ENCODE results near the gene LRRC18. TPM values are rescaled to one million over a fixed set of nuclear protein-coding genes. Genes with fewer than 3 reads are reported as not detected.

The LRRC18 gene
- total RNA-seq, 4 donors from 2014 or later: not detected

DNA sequence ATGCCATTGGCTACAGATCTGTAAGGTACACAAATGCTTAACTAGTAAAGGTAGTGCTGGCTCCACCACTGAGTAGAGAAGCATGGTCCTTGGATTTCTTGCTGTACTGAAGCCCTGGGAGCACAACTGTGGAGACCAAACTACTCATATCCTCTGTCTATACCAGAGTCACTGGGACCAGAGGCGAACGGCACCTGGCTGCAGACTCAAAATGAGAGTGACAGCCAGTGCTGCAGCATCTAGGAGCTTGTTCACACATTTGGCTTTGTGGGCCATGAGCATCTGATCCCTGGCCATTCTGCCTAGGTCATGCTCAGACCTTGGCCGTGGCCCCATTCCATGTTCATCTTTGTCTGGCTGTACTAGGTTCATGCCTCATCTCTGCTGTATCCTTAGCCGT is 31.9 kb downstream of the LRRC18 start:
- Histone ChIP-seq H3K4me1 (no peaks in the 10 kb centered on the region), H3K36me3 (no peaks in the 10 kb centered on the region), H3K4me3 (no peak overlapping the region), H3K27me3 (peaks cover 3% of the 10 kb centered on the region), H3K27ac (no peak overlapping the region), H3K9me3 (no peaks in the 10 kb centered on the region)
- ATAC-seq: no peak
- TF ChIP-seq EP300 (IDR thresholded peaks at IDR 0.05) (no peak), POLR2A (IDR thresholded peaks at IDR 0.05) (no peak), POLR2AphosphoS5 (IDR thresholded peaks at IDR 0.05) (no peak)
- TF ChIP-seq, protein P1, sequence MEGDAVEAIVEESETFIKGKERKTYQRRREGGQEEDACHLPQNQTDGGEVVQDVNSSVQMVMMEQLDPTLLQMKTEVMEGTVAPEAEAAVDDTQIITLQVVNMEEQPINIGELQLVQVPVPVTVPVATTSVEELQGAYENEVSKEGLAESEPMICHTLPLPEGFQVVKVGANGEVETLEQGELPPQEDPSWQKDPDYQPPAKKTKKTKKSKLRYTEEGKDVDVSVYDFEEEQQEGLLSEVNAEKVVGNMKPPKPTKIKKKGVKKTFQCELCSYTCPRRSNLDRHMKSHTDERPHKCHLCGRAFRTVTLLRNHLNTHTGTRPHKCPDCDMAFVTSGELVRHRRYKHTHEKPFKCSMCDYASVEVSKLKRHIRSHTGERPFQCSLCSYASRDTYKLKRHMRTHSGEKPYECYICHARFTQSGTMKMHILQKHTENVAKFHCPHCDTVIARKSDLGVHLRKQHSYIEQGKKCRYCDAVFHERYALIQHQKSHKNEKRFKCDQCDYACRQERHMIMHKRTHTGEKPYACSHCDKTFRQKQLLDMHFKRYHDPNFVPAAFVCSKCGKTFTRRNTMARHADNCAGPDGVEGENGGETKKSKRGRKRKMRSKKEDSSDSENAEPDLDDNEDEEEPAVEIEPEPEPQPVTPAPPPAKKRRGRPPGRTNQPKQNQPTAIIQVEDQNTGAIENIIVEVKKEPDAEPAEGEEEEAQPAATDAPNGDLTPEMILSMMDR (IDR thresholded peaks at IDR 0.05): no peak
- WGBS, 2 donors (ENCODE audit: low coverage in 1 of 2): 90 to 94% methylated on average over 2 of the region's 4 CpGs

DNA sequence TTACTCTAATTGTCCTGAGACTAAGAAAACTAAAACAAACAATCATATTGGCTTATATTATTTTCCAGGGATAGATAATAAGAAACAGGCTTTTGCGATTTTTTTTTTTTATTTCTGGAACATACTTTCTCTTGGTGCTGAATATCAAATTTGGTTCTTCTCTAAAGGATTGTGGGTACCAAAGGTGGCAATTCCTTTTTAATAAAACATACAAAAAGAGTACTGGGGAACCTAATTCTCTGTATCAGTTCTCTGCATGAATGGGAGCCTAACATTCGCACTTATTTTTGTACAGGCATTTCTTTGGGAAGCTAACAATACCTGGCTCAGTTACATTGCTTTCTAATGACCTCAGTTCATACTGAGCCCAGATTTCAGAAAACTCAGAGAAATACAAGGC is 32.8 kb downstream of the LRRC18 start:
- no peak for ATAC-seq
- Histone ChIP-seq H3K27me3 (peaks cover 3% of the 10 kb centered on the region), H3K27ac (no peak overlapping the region), H3K9me3 (no peaks in the 10 kb centered on the region), H3K36me3 (no peaks in the 10 kb centered on the region), H3K4me1 (no peaks in the 10 kb centered on the region), H3K4me3 (no peak overlapping the region)
- WGBS, 2 donors (ENCODE audit: low coverage in 1 of 2): 57 to 67% methylated on average over 2 of the region's 2 CpGs
- TF ChIP-seq EP300 (IDR thresholded peaks at IDR 0.05) (no peak), POLR2AphosphoS5 (IDR thresholded peaks at IDR 0.05) (no peak), POLR2A (IDR thresholded peaks at IDR 0.05) (no peak)
- TF ChIP-seq, protein P1 (IDR thresholded peaks at IDR 0.05): no peak

GRCh38 chr10:48905311-48905710 is 34.3 kb downstream of the LRRC18 start:
- WGBS, 2 donors (ENCODE audit: low coverage in 1 of 2): 100% methylated on average over 1 of the region's 2 CpGs; no CpG with 5 or more reads in 1 of the 2 donors
- H3K36me3 ChIP-seq: no peaks in the 10 kb centered on the region
- no peak for ATAC-seq

GRCh38 chr10:48904861-48905260 is 34.8 kb downstream of the LRRC18 start:
- Histone ChIP-seq H3K4me1 (no peaks in the 10 kb centered on the region), H3K9me3 (peaks cover 0 to 5% (median 0%) of the 10 kb centered on the region in 3 donors), H3K4me3 (no peak overlapping the region), H3K36me3 (no peaks in the 10 kb centered on the region), H3K27me3 (peaks cover 3% of the 10 kb centered on the region), H3K27ac (no peak overlapping the region)
- 80% methylated on average over 1 to 2 of the region's 2 CpGs for WGBS, 2 donors (ENCODE audit: low coverage in 1 of 2)
- no peak for ATAC-seq
- TF ChIP-seq POLR2AphosphoS5 (IDR thresholded peaks at IDR 0.05) (no peak), POLR2A (IDR thresholded peaks at IDR 0.05) (no peak), EP300 (IDR thresholded peaks at IDR 0.05) (no peak)
- TF ChIP-seq, protein P1 (IDR thresholded peaks at IDR 0.05): no peak

More at GRCh38 chr10:48905311-48905710, 34.3 kb downstream of the LRRC18 start:
- no peaks in the 10 kb centered on the region for H3K4me1 ChIP-seq
- TF ChIP-seq, protein P1 (IDR thresholded peaks at IDR 0.05): no peak
- no peak for TF ChIP-seq POLR2A (IDR thresholded peaks at IDR 0.05)
- TF ChIP-seq POLR2AphosphoS5 (IDR thresholded peaks at IDR 0.05): no peak
- no peak for TF ChIP-seq EP300 (IDR thresholded peaks at IDR 0.05)
- H3K9me3 ChIP-seq: peaks cover 0 to 5% (median 0%) of the 10 kb centered on the region in 3 donors
- H3K27me3 ChIP-seq: peaks cover 3% of the 10 kb centered on the region
- no peak overlapping the region for H3K27ac ChIP-seq
- H3K4me3 ChIP-seq: no peak overlapping the region

DNA sequence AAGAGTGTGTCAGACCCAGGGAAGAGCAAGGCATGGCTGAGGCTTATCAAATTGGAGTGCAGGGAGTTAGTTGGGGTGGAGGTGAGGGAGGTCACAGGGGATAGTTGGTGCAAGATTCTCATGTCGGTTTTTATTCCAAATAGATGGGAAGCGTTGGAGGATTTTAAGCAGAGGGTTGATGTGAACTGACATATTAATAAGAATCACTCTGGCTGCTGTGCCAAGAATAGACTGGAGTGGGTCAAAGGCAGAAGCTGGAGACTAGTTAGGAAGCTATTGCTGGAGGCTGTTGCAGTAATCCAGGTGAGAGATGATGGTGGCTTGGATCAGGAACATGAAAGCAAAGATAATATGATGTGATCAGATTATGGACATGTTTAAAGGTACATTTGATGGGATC is 36.5 kb downstream of the LRRC18 start:
- no peak for ATAC-seq
- Histone ChIP-seq H3K27ac (no peak overlapping the region), H3K27me3 (peaks cover 3% of the 10 kb centered on the region), H3K4me3 (no peak overlapping the region), H3K9me3 (peaks cover 0 to 5% (median 0%) of the 10 kb centered on the region in 3 donors), H3K4me1 (no peaks in the 10 kb centered on the region), H3K36me3 (no peaks in the 10 kb centered on the region)
- TF ChIP-seq POLR2A (IDR thresholded peaks at IDR 0.05) (no peak), POLR2AphosphoS5 (IDR thresholded peaks at IDR 0.05) (no peak), EP300 (IDR thresholded peaks at IDR 0.05) (no peak)
- TF ChIP-seq, protein P1 (IDR thresholded peaks at IDR 0.05): no peak
- 6 to 26% methylated on average over 2 of the region's 2 CpGs for WGBS, 2 donors (ENCODE audit: low coverage in 1 of 2)

Measured in gastroesophageal sphincter (tissue), 4 donors.